GM21619 (cell line): ENCODE measurements around the gene WASHC4.
A peak's percentile ranks its signal among the peaks of the same experiment; 100 is the strongest.
"Not testable (repeated sequence)": the region's sequence is repeated elsewhere in the genome, so short reads cannot be mapped to it uniquely, and the experiment has no call there.

Experiments
- ATAC-seq: cut with Tn5 transposase; IDR thresholded peaks from one replicate; pipeline ENCODE4 v1.9.1; 2021; ENCODE audit not compliant: unreplicated experiment

WASHC4 gene

DNA sequence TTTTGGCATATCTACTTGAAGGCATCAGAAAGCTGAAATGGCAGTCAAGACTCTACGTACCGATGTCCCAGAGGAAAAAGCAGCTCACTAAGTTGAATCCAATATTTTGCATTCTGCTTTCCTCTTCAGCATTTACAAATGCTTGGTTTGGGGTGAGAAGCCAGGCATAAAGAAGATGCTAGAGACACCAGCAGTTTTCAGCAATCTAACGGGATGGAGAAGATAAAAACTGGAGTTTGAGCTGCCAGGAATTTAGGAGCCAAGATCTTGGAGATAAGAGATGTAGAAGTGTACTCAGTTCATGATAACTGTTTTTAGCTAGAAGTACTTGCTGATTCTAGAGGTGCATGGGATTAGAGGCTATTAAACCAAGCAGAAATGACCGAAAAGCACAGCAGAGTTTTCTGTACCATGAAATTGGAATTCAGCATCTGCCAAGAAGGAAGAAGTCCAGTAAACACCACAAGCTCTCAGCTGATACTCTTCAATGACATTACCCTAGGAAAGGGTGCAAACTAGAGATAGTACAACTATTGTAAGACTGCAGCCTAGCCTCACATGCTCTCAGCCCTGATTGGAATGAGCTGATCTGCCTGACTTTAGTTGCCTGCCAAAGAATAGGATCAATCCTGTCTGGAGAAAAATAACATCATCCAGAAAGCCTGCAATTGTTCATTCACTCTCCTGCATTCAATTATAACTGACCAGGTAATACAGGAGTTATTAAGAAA is 15.9 kb upstream of the WASHC4 start:
- ATAC-seq, result no peak

DNA sequence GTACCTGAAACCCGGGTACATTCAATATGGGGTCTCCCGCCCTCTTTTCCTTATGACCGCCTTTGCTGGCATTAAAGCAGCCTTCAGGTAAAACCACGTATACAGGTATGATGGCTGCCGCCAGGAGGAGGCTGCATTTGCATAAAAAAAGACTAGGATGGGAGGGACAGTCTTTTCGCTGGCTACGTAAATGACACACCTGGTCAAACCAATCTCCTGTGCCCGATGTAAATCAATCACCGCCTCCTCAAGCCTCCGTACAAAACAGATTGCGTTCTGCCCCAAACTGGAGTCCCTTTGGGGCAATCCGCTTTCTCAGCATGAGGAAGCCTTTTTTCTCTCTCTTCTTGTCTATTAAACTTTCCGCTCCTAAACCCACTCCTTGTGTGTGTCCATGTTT is 15.2 kb upstream of the WASHC4 start:
- ATAC-seq, result no peak

DNA sequence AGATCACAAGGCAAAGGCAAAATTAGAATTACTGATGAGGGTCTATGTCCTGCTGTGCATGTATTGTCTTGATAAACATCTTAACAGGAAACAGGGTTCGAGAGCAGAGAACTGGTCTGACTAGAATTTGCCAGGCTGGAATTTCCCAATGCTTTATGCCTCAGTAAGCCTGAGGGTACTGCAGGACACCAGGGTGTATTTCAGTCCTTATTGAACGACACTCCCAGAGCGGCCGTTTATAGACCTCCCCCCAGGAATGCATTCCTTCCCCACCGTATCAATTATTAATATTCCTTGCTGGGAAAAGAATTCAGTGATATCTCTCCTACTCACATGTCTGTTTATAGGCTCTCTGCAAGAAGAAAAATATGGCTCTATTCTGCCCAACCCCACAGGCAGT is 12.2 kb upstream of the WASHC4 start:
- ATAC-seq, result not testable (repeated sequence)

DNA sequence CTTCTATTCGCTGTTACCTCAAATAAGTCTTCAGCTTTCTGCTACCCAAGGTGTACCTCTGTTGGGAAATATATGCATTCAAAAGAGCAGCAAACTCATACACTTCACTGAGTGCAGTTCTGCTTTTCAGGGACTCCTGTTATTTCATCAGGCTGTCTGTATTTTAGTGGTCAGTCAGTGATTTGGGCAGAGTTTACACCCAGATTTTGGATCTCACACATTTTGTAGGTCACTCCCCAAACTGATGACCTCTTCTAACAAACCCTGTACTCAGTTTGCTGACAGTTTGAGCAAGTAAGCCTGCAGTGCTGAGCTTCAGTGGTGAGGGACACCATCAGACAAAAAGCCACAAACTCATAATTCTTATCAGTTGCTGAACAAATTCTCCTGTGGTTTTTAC is 8.2 kb upstream of the WASHC4 start:
- ATAC-seq, result no peak

DNA sequence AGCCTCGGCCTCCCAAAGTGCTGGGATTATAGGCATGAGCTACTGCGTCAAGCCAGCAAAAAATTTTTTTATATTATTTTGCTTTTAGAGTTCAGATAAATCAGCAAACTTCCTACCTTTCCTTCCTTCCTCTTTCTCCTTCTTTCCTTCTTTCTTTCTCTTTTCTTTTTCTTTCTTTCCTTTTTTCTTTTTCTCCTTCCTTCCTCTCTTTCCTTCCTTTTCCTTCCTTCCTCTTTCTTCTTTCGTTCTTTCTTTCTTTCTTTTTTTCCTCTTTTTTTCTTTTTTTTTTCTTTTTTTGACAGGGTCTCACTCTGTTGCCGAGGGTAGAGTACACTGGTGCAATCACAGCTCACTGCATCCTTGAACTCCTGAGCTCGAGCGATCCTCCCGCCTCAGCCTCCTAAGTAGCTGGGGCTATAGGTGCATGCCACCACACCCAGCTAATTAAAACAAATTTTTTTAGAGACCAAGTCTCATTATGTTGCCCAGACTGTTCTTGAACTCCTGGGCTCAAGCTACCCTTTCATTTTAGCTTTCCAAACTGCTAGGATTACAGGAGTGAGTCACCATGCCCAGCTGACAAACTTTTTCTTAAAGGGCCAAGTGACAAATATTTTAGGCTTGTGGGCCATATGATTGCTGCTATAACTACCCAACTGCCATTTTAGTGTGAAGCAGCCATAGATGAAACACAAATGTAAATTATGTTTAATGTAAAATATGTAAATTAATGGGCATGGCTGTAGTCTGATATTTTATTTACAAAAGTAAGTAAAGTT is 7.1 kb upstream of the WASHC4 start:
- ATAC-seq, result no peak

DNA sequence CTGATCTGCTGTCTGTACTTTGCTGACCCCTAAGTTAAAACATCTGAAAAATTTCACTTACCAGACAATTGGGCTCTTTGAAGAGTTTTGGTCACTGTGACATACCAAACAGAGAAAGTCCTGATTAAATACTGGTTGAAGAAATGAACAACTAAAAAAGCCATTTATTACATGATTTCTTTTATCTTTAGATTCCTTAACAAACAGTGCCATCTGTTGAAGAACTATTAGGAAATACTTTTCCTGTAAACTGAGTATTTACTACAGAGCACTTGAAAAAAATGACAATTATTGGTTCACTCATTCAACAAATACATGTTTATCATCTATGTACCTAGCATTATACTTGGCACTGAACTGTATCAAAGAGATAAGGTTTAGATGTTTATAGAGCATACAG is 6.5 kb upstream of the WASHC4 start:
- no peak for ATAC-seq

DNA sequence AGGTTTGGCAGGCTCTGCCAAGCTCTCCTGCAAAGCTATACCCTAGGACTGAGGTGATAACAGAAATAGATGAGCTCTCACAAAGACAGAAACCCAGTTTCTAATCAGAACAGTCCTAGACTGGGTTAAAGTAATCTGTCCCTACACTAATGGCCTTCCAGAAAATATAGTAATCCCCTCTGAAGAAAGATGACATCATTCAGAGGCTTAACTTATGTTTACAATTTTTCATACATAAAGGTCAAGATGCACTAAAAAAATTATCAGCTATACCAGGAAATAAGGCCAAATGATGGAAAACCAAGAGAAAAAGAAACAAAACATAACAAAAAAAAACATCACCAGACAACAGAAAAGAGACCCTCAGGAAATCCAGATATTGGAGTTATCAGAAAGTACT is 4.9 kb upstream of the WASHC4 start:
- ATAC-seq, result no peak

DNA sequence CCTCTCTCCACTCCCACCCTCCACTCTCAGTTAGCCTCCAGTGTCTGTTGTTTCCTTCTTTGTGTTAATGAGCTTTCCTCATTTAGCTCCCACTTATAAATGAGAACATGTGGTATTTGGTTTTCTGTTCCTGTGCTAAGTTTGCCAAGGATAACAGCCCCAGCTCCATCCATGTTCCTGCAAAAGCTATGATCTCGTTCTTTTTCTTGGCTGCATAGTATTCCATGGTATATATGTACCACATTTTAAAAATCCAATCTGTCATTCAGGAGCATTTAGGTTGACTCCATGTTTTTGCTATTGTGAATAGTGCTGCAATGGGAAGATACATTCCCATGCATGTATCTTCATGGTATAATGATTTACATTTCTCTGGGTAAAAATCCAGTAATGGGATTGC is 2.8 kb upstream of the WASHC4 start:
- no peak for ATAC-seq

DNA sequence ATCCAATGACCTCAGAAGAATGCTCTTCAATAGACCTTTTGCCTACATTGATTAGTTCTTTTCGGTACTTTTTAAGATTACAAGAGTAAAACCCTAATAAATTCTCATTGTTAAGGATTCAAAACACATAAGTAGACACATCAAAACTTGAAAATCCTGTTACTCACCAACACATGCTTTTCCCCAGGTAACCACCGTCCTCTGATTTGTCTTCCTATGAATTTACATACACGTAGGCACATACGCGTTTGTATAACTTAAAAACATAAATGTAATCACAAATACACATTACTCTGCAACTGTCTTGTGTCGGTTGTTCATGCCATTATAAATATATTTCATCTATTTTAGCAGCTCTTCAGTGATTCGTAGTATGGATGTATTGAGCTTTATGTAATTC is 910 bp upstream of the WASHC4 start:
- ATAC-seq, result no peak

DNA sequence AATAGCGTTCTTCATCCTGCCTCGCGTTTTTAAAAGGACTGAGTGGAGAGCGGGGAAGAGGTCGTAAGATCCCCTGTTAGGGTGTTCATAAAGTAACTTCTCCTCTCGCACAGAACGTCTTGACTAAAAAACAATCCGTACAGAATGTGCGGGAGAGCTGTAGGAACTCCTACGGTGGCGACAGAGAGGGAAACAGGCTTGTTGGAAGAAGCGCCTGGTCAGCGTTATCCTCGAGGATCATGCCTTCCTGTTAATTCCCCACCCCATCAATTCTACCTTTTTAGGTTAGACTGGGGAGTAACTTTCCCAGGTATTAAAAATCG is 399 bp upstream of the WASHC4 start:
- ATAC-seq, result peak; percentile 4

DNA sequence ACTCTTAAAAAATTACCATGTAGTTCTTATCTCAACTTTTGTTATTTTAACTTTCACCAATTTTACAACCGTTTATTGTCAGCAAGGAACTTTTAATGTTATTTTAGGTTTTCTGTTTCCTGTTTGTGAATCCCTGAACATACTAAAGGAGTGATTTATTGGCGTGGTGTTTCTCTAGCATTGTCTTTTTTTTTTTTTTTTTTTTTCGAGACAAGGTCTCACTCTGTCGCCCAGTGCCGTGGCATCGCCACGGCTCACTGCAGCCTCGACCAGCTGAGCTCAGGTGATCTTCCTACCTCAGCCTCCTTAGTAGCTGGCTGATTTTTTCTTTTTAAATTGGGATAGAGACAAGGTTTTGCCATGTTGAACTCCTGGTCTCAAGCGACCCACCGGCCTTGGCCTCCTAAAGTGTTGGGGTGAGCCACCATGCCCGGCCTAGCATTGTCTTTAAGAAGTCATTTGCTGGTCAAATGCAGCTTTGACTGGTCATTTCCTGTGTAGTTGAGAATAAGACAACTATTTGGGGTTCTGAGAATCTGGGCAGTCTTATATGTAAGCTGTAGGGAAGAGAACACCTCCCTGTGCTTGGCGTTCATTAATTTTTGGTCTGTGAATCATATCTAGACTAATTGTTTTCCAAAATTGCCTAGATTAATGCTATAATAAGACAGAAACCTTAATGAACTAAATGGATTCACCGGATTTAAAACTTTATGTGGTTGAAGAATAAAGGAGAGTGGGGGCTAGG is 2.1 kb downstream of the WASHC4 start:
- ATAC-seq, result peak; percentile 42

DNA sequence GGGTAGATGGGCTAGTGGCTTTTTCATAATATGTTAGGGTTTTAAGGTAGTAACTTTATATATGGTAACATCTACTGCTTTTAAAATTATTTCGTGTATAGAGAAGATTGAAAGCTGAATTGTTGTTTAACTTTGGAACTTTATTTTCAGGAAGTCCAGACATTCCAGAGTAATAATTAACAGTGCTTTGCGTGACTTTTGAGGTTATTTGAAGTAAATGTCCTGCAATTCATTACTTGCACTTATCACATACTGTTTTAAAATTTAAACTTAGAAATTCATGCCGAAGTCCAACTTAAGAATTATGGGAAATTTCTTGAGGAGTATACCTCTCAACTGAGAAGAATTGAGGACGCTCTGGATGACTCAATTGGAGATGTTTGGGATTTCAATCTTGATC is 3.3 kb downstream of the WASHC4 start:
- no peak for ATAC-seq

DNA sequence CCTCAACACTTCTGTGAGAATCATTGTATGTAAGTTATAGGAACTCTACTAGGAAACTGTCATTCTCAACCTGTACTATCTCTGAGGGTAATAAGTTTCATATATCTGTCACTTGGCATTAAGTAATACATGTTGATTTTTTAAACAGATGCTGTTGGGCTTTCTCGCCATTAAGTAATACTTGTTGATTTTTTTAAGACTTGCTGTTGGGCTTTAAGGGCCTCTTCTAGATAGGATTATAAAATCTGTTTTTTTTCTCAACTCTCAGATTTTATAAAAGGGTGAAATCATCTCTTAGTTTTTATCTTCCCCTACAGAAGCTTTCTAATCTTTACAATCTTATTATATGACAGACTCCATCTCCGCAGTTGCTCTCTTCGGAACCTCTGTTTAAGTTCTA is 5.6 kb downstream of the WASHC4 start:
- no peak for ATAC-seq

DNA sequence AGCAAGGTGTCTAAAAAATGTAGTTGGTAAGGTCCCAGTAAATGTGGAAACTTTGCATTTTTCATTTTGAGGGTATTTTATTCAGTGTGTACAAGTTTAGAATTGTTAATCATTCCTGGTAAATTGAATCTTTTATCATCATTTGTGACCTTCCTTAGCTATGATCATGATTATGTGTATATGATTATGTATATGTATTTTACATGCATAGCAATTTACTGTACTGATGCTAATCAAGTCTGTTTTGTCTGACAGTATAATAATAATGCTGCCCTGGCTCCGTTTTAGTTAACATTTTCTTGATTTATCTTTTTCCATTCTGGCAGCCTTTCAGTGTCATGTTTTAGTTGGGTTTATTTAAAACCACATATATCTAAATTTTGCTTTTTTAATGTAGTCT is 9.4 kb downstream of the WASHC4 start:
- ATAC-seq, result no peak

DNA sequence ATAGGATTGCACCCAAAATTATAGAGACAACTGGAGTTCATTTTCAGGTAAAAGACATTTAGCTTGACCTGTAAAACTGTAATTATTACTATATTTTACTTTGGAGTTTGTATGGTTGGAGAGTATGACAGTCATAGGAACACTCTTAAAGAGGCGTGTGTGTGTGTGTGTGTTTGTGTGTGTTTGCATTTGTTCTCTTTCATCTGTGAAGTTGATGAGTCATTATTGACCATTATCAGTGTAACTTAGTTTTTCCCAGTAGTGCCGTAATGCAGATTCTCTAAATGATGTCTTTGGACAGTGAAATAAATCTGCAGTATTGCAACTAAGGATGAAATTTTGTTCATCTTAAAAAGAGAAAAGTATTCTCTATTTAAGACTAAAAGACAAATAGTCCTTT is 13.0 kb downstream of the WASHC4 start:
- ATAC-seq, result no peak

DNA sequence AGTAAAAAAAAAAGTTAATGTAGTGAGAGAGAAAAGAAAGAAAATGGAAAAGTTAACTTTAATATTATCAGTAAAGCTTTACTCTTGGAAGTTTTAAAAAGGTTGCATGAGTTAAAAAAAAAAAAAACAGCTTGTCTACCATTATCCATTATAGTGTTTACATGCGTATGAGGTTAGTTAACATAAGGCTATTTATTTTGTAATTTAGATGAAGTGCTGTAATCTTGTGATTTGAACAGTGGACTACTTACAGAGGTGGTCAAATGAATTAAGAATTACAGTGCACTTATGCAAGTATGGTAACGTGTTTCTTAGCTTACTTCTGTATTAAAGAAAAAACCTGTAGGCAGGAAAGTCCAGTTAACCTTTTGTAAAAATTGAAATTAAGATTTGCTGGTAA is 30.7 kb downstream of the WASHC4 start:
- ATAC-seq, result no peak

DNA sequence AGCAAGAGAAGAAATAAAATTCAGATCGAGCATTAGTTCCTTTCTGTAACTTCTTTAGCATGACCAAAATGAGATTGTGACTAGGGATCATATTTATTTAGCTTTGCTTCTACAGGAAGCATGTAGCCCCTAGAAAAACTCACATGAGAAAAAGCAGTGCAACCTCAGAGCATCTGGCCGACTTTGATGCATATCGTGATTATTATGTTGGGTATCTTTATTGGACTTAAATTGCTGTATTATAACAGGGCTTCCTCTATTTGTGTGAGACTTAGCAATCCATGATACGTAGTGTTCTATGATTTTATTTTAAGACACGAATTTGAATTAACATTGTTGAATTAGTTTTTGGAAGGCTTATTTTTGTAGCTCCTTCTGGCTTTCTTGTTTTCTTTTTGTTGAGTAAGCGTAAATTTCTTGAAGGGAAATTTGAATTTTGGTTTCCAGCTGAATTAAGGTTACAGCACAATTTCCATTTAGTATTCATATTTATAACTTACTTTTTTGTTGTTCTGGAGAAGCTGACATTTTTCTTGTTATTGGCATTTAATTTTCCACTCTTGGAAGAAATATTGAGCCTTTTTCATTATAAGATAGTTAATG is 33.9 kb downstream of the WASHC4 start:
- ATAC-seq, result no peak

DNA sequence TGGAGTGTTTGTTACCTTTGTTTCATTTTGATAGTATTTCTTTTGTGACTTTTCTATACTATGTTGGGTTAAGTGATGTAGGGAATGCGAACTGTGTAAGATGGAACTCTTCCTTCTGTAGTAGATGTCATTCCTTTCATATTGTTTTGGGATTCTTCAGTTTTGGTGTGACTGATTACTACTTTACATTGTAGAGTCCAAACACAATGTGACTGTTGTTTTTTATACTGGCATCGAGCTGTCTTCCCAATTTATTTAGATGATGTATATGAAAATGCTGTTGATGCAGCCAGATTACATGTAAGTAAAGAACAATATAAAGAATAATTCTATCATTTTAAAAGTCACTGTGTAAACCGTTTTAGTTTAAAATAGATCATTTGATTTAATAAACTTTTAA is 34.7 kb downstream of the WASHC4 start:
- ATAC-seq, result no peak

DNA sequence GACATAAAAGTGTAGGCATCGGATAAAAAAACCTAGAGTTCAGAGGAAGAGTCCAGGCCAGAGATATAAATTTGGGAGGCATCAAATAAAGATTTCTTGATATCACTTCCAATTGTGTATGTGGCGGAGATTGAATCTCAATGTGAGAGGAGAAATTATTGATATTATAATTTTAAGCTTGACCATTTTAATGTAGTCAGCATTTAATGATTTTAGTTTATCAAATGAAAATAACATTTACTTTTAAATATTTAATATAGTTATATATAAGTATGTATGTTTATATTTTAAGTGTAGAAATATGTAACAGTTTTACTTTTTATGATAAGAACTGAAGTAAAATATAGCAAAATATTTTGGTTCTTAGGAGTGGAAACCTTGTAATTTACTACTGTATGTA is 48.7 kb downstream of the WASHC4 start:
- no peak for ATAC-seq

DNA sequence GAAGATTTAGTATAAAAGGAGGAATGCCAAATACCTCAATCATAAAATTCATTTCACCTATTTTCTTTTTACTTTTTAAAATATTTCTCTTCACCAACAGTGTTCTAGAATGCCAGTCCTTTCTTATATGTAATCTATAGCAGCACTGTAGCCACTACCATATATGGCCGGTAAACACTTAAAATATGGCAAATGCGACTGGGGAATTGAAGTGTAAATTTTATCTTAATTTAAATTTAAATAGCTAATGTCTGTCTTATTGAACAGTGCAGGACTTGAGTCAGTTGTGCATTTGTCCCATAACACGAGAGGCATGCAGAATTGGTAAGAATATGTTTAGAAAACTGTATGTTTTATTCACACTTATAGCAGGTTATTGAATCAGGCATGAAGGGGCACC is 50.1 kb downstream of the WASHC4 start:
- ATAC-seq, result no peak

DNA sequence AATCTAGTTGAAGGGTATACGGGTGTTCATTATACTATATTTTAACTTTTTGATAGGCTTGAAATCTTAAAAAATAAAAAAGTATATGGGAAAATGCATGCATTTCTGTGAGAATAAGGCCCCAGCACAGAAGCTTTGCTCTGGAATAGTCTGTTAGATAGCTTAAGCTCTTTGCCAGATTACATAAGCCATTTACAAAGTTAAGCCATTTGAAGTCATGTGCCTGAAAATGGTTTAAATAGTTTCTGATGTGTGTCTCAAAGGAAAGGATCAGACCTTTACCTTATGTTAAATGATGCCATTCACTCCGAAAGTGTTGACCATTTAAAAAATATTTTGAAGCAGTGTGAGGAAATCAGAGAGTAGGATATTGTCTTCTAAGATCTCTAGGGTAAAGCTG is 51.3 kb downstream of the WASHC4 start:
- ATAC-seq, result no peak

DNA sequence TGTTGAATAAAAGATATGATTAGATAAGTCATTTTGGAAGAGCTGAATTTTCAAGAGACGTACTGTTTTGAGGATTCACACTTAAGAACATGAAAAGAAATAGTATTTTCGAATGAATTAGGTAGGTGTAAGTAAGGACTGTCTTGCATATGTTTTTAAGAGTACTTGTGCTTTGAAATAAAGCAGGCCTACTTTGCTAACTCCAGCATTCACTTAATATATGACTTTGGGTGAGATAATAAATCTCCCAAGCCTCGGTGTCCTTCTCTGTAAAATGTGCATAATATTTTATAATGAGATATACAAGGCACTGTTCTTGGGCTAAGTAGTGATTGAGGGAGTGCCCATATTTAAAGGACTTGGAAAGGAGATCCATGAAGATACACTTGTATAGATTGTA is 54.6 kb downstream of the WASHC4 start:
- ATAC-seq, result no peak
